ENCODE data around the gene TAS2R43. TPM values are rescaled to one million over a fixed set of nuclear protein-coding genes. Genes with fewer than 3 reads are reported as not detected.
"Not testable (repeated sequence)": the region's sequence is repeated elsewhere in the genome, so short reads cannot be mapped to it uniquely, and the experiment has no call there.

TAS2R43 gene
- total and polyA plus RNA-seq, 10 of the 15 experiments (the other 5 are each of a cell fraction or from before 2014, with no cell fraction given), result 0.09 to 2.1 (median 0.80) TPM; not detected in 5

- no peak for TF ChIP-seq BCLAF1 (IDR thresholded peaks at IDR 0.05)
- no peak for TF ChIP-seq BACH1 (IDR thresholded peaks at IDR 0.05; ENCODE audit: borderline replicate concordance)
- no peak for TF ChIP-seq MTA3 (IDR thresholded peaks at IDR 0.05; ENCODE audit: borderline replicate concordance, low read length)
Observed at GRCh38 chr12:11055306-11055705, 36.8 kb downstream of the TAS2R43 start (continued).

GRCh38 chr12:11049806-11050531, 42.1 kb downstream of the TAS2R43 start:
- H3K36me3 ChIP-seq (ENCODE audit: control insufficient read depth in 2 of 2, insufficient read depth in 2 of 2, low read length in 1 of 2); POLR2A ChIA-PET; BruUV-seq (replicated peaks); ATAC-seq; DNase-seq (ENCODE audit: low read depth, low spot score); intact Hi-C loops (cut with micrococcal nuclease; ENCODE audit: unreplicated experiment); H3K9me3 ChIP-seq (replicated peaks; ENCODE audit: control insufficient read depth, insufficient read depth, low read length); H3K27me3 ChIP-seq (replicated peaks in 1 of 2; ENCODE audit: control insufficient read depth in 2 of 2, insufficient read depth in 2 of 2, low read length in 1 of 2); H2AFZ ChIP-seq (ENCODE audit: control insufficient read depth, low read depth, low read length); FAIRE-seq; H3K27ac ChIP-seq (ENCODE audit: control insufficient read depth, insufficient read depth); H3K4me3 ChIP-seq; H3K4me2 ChIP-seq (ENCODE audit: control insufficient read depth, insufficient read depth); H4K20me1 ChIP-seq (ENCODE audit: control insufficient read depth, insufficient read depth); H3K79me2 ChIP-seq (ENCODE audit: control insufficient read depth, insufficient read depth, low read length); H3K4me1 ChIP-seq (ENCODE audit: control insufficient read depth, insufficient read depth, low read length); H3K9ac ChIP-seq (ENCODE audit: control insufficient read depth, insufficient read depth, low read length); in situ Hi-C loops (cut with MboI); SMC1A ChIA-PET (ENCODE audit: uncharacterized antibody, unreplicated experiment): not testable (repeated sequence)
- CTCF ChIA-PET, result interaction anchor here (0.5 kb wide), 1 partner anchor 1656 kb away, joined by 3 read pairs; no protein-coding TSS in a partner anchor
- WGBS (ENCODE audit: insufficient coverage, insufficient replicate concordance, low lambda C conversion rate, missing lambda C conversion rate), result 96% methylated on average over 7 of the region's 7 CpGs
- RAD21 ChIA-PET (ENCODE audit: unreplicated experiment), result interaction anchor here (0.6 kb wide), 1 partner anchor 15 kb away, joined by 3 read pairs; no protein-coding TSS in a partner anchor

- H2AFZ ChIP-seq (ENCODE audit: control insufficient read depth, low read depth, low read length); H3K27me3 ChIP-seq (replicated peaks in 1 of 2; ENCODE audit: control insufficient read depth in 2 of 2, insufficient read depth in 2 of 2, low read length in 1 of 2); H3K79me2 ChIP-seq (ENCODE audit: control insufficient read depth, insufficient read depth, low read length); H3K9ac ChIP-seq (ENCODE audit: control insufficient read depth, insufficient read depth, low read length); H3K4me2 ChIP-seq (ENCODE audit: control insufficient read depth, insufficient read depth); intact Hi-C loops (cut with micrococcal nuclease; ENCODE audit: unreplicated experiment); in situ Hi-C loops (cut with MboI); H3K4me3 ChIP-seq; POLR2A ChIA-PET; DNase-seq (ENCODE audit: low read depth, low spot score); H4K20me1 ChIP-seq (ENCODE audit: control insufficient read depth, insufficient read depth); H3K36me3 ChIP-seq (ENCODE audit: control insufficient read depth in 2 of 2, insufficient read depth in 2 of 2, low read length in 1 of 2); SMC1A ChIA-PET (ENCODE audit: uncharacterized antibody, unreplicated experiment); CTCF ChIA-PET; H3K9me3 ChIP-seq (replicated peaks; ENCODE audit: control insufficient read depth, insufficient read depth, low read length); H3K4me1 ChIP-seq (ENCODE audit: control insufficient read depth, insufficient read depth, low read length); RAD21 ChIA-PET (ENCODE audit: unreplicated experiment); FAIRE-seq; ATAC-seq; H3K27ac ChIP-seq (ENCODE audit: control insufficient read depth, insufficient read depth); BruUV-seq (replicated peaks): not testable (repeated sequence)
- WGBS (ENCODE audit: insufficient coverage, insufficient replicate concordance, low lambda C conversion rate, missing lambda C conversion rate), result 70% methylated on average over 2 of the region's 2 CpGs
Observed at GRCh38 chr12:11041366-11041765, 50.7 kb downstream of the TAS2R43 start.
